ENCODE data around the gene SPC24. TPM values are rescaled to one million over a fixed set of nuclear protein-coding genes. Genes with fewer than 3 reads are reported as not detected.

The SPC24 gene
- total RNA-seq, 4 donors from 2014 or later = 1.4 to 6.6 (median 3.4) TPM

DNA sequence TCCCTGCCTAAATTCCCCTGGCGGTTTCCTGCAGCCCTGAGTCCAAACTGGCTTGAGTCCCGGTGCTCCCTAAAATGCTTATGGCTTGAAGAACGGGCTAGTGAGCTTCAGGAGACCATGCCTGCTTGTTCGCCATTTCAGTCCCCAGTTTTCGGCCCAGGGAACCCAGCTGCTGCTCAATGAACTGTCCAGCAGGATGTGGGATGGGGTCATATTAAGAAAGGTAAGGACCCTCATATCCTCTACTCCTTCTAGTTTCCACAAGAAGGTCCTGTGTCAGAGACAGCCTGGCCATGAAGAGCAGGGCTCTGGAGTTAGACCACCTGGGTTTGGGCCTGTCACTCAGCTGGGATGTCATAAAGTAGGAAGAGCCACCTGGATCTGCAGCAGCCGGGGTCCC is 17.0 kb upstream of the SPC24 start:
- H3K36me3 ChIP-seq = peaks cover 87 to 100% (median 98%) of the 10 kb centered on the region in 4 donors

GRCh38 chr19:11171144-11171543 is 15.6 kb upstream of the SPC24 start:
- H3K27ac ChIP-seq (replicated peaks in 1 of 4) = peak overlapping the region; percentile 82 to 92 (median 92)
- no peak overlapping the region for H3K4me3 ChIP-seq
- no peaks in the 10 kb centered on the region for H3K27me3 ChIP-seq
- DNase-seq (ENCODE audit: extremely low spot score) = no peak
- intact Hi-C loops (cut with DNase I) = no loop called here
- H3K4me1 ChIP-seq = peaks cover 18 to 86% (median 69%) of the 10 kb centered on the region in 4 donors
- no peaks in the 10 kb centered on the region for H3K9me3 ChIP-seq
- H3K36me3 ChIP-seq = peaks cover 77 to 100% (median 98%) of the 10 kb centered on the region in 4 donors
- WGBS = 69% methylated on average over 4 of the region's 5 CpGs
- TF ChIP-seq POLR2AphosphoS5 (IDR thresholded peaks at IDR 0.05) = peak in 1 of 2 donors; percentile 16
- no peak for TF ChIP-seq POLR2A (IDR thresholded peaks at IDR 0.05; ENCODE audit: low read depth)
- no peak for TF ChIP-seq CTCF (IDR thresholded peaks at IDR 0.05)
- no peak for TF ChIP-seq EP300 (IDR thresholded peaks at IDR 0.05)

More for the DNA sequence above, 17.0 kb upstream of the SPC24 start:
- DNase-seq (ENCODE audit: extremely low spot score) = no peak
- intact Hi-C loops (cut with DNase I) = no loop called here
- WGBS = 75% methylated on average over 6 of the region's 6 CpGs
- Histone ChIP-seq H3K27ac (replicated peaks in 1 of 4) (peak overlapping the region; percentile 82 to 92 (median 92)), H3K9me3 (no peaks in the 10 kb centered on the region), H3K4me3 (no peak overlapping the region), H3K4me1 (peaks cover 7 to 73% (median 59%) of the 10 kb centered on the region in 4 donors), H3K27me3 (no peaks in the 10 kb centered on the region)
- TF ChIP-seq EP300 (IDR thresholded peaks at IDR 0.05) (no peak), CTCF (IDR thresholded peaks at IDR 0.05) (no peak), POLR2AphosphoS5 (IDR thresholded peaks at IDR 0.05) (no peak), POLR2A (IDR thresholded peaks at IDR 0.05; ENCODE audit: low read depth) (no peak)

DNA sequence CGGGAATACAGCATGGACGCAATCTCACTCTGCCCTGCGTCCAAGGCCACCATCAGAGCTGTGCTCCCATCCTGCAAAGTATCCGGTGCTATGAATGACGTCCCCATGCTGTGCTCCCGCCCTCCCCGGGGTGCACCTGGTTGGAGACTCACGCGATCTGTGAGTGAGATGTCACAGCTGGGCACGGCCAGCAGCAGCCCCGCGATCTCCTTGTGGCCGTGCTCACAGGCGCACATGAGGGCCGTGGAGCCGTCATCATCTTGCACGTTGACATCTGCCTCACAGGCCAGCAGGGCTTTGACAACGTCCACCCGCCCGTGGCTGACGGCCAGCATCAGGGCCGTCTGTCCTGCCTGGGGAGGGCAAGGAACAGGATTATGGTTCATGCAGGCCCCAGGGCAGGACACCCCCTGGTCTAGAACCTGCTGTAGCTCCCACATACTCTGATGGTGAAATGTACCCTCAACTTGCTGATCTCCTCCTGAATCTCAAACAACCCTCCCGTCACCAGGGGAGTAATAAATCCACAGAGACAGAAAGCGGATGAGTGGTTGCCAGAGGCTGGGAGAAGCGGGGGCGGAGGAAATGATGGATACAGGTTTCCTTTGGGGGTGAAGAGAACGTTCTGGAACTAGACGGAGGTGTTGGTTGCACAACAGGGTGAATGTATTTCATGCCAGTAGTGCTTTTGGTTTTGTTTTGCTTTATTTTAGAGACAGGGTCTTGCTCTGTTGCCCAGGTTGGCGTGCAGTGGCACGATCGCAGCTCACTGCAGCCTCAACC is 14.5 kb upstream of the SPC24 start:
- intact Hi-C loops (cut with DNase I) = no loop called here
- peak overlapping the region; percentile 82 to 92 (median 92) for H3K27ac ChIP-seq (replicated peaks in 1 of 4)
- no peak overlapping the region for H3K4me3 ChIP-seq
- peaks cover 67 to 95% (median 93%) of the 10 kb centered on the region in 4 donors for H3K36me3 ChIP-seq
- WGBS = 86% methylated on average over 14 of the region's 31 CpGs
- TF ChIP-seq POLR2A (IDR thresholded peaks at IDR 0.05; ENCODE audit: low read depth) (no peak), CTCF (IDR thresholded peaks at IDR 0.05) (no peak), EP300 (IDR thresholded peaks at IDR 0.05) (no peak), POLR2AphosphoS5 (IDR thresholded peaks at IDR 0.05) (peak in 1 of 2 donors; percentile 42)
- DNase-seq (ENCODE audit: extremely low spot score) = no peak
- peaks cover 28 to 91% (median 80%) of the 10 kb centered on the region in 4 donors for H3K4me1 ChIP-seq
- H3K27me3 ChIP-seq = no peaks in the 10 kb centered on the region
- H3K9me3 ChIP-seq = no peaks in the 10 kb centered on the region

DNA sequence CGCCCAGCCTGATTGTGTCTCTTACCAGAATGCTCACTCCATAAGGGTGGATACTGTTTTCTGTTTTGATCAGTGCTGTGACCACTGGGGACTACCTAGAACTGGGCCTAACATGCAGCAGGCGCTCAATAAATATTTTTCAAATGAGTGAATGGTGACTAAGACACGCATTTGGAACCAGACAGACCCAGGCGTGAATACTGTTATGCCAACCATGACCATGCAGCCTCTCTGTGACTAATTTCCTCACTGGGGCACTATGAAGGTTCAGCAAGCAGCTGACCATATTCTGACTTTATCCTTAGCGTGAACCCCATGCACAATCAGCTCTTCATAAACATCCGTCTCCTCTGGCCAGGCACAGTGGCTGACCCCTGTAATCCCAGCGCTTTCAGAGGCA is 13.0 kb upstream of the SPC24 start:
- no peak for DNase-seq (ENCODE audit: extremely low spot score)
- Histone ChIP-seq H3K27ac (replicated peaks in 1 of 4) (peak overlapping the region; percentile 82 to 92 (median 92)), H3K27me3 (no peaks in the 10 kb centered on the region), H3K9me3 (no peaks in the 10 kb centered on the region), H3K36me3 (peaks cover 51 to 86% (median 80%) of the 10 kb centered on the region in 4 donors), H3K4me1 (peaks cover 43 to 97% (median 95%) of the 10 kb centered on the region in 4 donors), H3K4me3 (no peak overlapping the region)
- TF ChIP-seq POLR2A (IDR thresholded peaks at IDR 0.05; ENCODE audit: low read depth) (no peak), EP300 (IDR thresholded peaks at IDR 0.05) (no peak), POLR2AphosphoS5 (IDR thresholded peaks at IDR 0.05) (peak in 1 of 2 donors; percentile 61), CTCF (IDR thresholded peaks at IDR 0.05) (no peak)
- intact Hi-C loops (cut with DNase I) = no loop called here
- 43% methylated on average over 7 of the region's 7 CpGs for WGBS
